GM23338 (cell line): Measurements from ENCODE around the gene KRT84. TPM values are rescaled to one million over a fixed set of nuclear protein-coding genes. Genes with fewer than 3 reads are reported as not detected.

Experiments used
- ATAC-seq: fragments of 200-7000 bp; cut with Tn5 transposase; 3 replicates; pipeline ENCODE4 v1.9.1; 2020
- DNase-seq: peaks from one replicate; pipeline ENCODE4 v3.0.0-alpha.2; 2015; ENCODE audit warnings: low spot score
- H2AFZ ChIP-seq: fragments of 200-600 bp; sonication (generic); 2 replicates; pipeline ENCODE4 v1.8.0; 2016; ENCODE audit warnings: antibody characterized with exemption, mild to moderate bottlenecking, moderate library complexity
- H3F3A ChIP-seq: fragments of 200-600 bp; sonication (generic); replicated peaks from 2 replicates; pipeline ENCODE4 v1.8.0; 2017; ENCODE audit warnings: antibody characterized with exemption, mixed run types, low read depth
- H3K27ac ChIP-seq: fragments of 200-600 bp; sonication (generic); 2 replicates; pipeline ENCODE4 v1.6.1; 2016; ENCODE audit warnings: low read depth
- H3K27me3 ChIP-seq: fragments of 200-600 bp; sonication (generic); 2 replicates; pipeline ENCODE4 v1.8.0; 2016; ENCODE audit warnings: mild to moderate bottlenecking, mixed run types, moderate library complexity; ENCODE audit not compliant: insufficient read depth
- H3K36me3 ChIP-seq: fragments of 200-600 bp; sonication (generic); 2 replicates; pipeline ENCODE4 v1.8.0; 2016; ENCODE audit warnings: mild to moderate bottlenecking; ENCODE audit not compliant: insufficient read depth
- H3K4me1 ChIP-seq: fragments of 200-600 bp; sonication (generic); 2 replicates; pipeline ENCODE4 v1.8.0; 2016; ENCODE audit warnings: mild to moderate bottlenecking, moderate library complexity; ENCODE audit not compliant: insufficient read depth
- H3K4me2 ChIP-seq: fragments of 200-600 bp; sonication (generic); 2 replicates; pipeline ENCODE4 v1.7.1; 2017; ENCODE audit warnings: mixed run types
- H3K4me3 ChIP-seq: fragments of 200-600 bp; sonication (generic); 2 replicates; pipeline ENCODE4 v1.6.1; 2016; ENCODE audit warnings: mixed run types
- H3K79me2 ChIP-seq: fragments of 200-600 bp; sonication (generic); replicated peaks from 2 replicates; pipeline ENCODE4 v1.8.0; 2017; ENCODE audit warnings: mild to moderate bottlenecking; ENCODE audit not compliant: insufficient read depth
- H3K9me2 ChIP-seq: fragments of 200-600 bp; sonication (generic); 2 replicates; pipeline ENCODE4 v1.8.0; 2017; ENCODE audit not compliant: insufficient read depth
- H4K20me1 ChIP-seq: fragments of 200-600 bp; sonication (generic); replicated peaks from 2 replicates; pipeline ENCODE4 v1.8.0; 2017; ENCODE audit warnings: mild to moderate bottlenecking; ENCODE audit not compliant: insufficient read depth
- H3K27ac Mint-ChIP-seq: 2 replicates; pipeline ENCODE4 v1.8.0; 2020; ENCODE audit warnings: inconsistent platforms, mild to moderate bottlenecking, moderate library complexity, mixed read lengths
- H3K27me3 Mint-ChIP-seq: 3 replicates; pipeline ENCODE4 v1.8.0; 2022; ENCODE audit warnings: low read depth, mild to moderate bottlenecking, moderate library complexity, mixed read lengths, inconsistent platforms; ENCODE audit not compliant: insufficient read depth, poor library complexity
- H3K36me3 Mint-ChIP-seq: 3 replicates; pipeline ENCODE4 v1.8.0; 2021; ENCODE audit warnings: low read depth, mild to moderate bottlenecking, inconsistent platforms, moderate library complexity, mixed read lengths
- H3K4me1 Mint-ChIP-seq: 3 replicates; pipeline ENCODE4 v1.8.0; 2020; ENCODE audit warnings: mild to moderate bottlenecking, inconsistent platforms, mixed read lengths
- H3K4me3 Mint-ChIP-seq: 3 replicates; pipeline ENCODE4 v1.8.0; 2021; ENCODE audit warnings: moderate library complexity, mild to moderate bottlenecking, inconsistent platforms, mixed read lengths
- H3K9me3 Mint-ChIP-seq: 3 replicates; pipeline ENCODE4 v1.8.0; 2020; ENCODE audit warnings: moderate library complexity, mild to moderate bottlenecking, inconsistent platforms, mixed read lengths
- CREB1 ChIP-seq: fragments of 250-450 bp; sonication (Bioruptor Pico); IDR thresholded peaks from 2 replicates; pipeline ENCODE4 v1.5.0; 2020; ENCODE audit warnings: low read depth, mild to moderate bottlenecking, moderate library complexity
- EZH2 ChIP-seq: fragments of 200-600 bp; sonication (generic); IDR thresholded peaks from one replicate; pipeline ENCODE4 v1.8.0; 2017; ENCODE audit warnings: antibody characterized with exemption, mild to moderate bottlenecking, low read depth; ENCODE audit not compliant: unreplicated experiment
- POLR2AphosphoS5 ChIP-seq: IDR thresholded peaks from 2 replicates; pipeline ENCODE4 v1.6.1; 2016; ENCODE audit warnings: antibody characterized with exemption, low read depth
- STAT1 ChIP-seq: IDR thresholded peaks from one replicate; pipeline ENCODE4 v1.6.1; 2016; ENCODE audit warnings: antibody characterized with exemption; ENCODE audit not compliant: unreplicated experiment
- ZNF331 ChIP-seq: fragments of 250-450 bp; sonication (Bioruptor Pico); IDR thresholded peaks from 2 replicates; pipeline ENCODE4 v1.5.0; 2020; ENCODE audit warnings: low read depth, mild to moderate bottlenecking, moderate library complexity
- polyA plus RNA-seq: library from polyadenylated mRNA; unstranded; fragments of >200 nt; fragmentation: Nextera tagmentation; extraction: Ambion mirVana; gene quantifications from 2 replicates; pipeline ENCODE4 v1.2.1, GENCODE V29; 2016
- total RNA-seq: library from RNA; depleted of rRNA; stranded (reverse); fragments of >200 nt; shearing (Covaris generic); gene quantifications from 2 replicates; pipeline ENCODE4 v1.2.3, GENCODE V29; 2014
- TF ChIP-seq, protein P1 (sequence below): fragments of 250-450 bp; sonication (Bioruptor Pico); IDR thresholded peaks from 2 replicates; pipeline ENCODE4 v1.5.0; 2020; ENCODE audit warnings: mild to moderate bottlenecking, moderate library complexity
- TF ChIP-seq, protein P2 (sequence below): IDR thresholded peaks from one replicate; pipeline ENCODE4 v1.6.1; 2018; ENCODE audit warnings: antibody characterized with exemption; ENCODE audit not compliant: unreplicated experiment

The KRT84 gene
- total and polyA plus RNA-seq, 2 experiments from 2014 or later, result not detected

DNA sequence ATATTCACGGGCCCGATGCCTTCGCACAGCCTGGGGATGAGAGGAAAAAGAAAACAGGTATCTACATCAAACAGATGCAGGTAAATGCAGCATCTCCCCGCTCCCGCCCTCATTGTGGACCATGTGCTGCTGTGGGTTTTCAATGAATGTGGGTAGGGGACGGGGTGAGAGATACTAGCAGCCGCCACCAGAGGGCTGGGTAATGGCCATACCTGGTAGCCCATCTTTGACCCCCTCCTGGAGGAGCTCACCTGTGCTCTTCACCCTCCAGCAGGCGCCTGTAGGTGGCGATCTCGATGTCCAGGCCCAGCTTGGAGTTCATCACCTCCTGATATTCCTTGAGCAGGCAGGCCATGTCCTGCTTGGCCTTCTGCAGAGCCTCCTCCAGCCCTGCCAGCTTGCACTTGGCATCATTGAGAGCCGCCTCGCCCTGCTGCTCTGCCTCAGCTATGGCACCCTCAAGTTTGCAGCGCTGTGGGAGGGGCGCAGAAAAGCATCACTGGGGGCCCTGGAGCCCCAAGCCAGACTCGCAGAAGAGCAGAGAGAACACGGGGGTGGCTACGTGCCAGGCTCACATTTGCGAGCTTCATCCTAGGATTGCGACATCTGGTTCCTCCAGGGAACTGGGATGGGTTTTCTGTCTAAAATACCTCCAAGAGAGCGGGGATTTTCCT, 10.4 kb upstream of the KRT84 start (continued):
- TF ChIP-seq, protein P1, sequence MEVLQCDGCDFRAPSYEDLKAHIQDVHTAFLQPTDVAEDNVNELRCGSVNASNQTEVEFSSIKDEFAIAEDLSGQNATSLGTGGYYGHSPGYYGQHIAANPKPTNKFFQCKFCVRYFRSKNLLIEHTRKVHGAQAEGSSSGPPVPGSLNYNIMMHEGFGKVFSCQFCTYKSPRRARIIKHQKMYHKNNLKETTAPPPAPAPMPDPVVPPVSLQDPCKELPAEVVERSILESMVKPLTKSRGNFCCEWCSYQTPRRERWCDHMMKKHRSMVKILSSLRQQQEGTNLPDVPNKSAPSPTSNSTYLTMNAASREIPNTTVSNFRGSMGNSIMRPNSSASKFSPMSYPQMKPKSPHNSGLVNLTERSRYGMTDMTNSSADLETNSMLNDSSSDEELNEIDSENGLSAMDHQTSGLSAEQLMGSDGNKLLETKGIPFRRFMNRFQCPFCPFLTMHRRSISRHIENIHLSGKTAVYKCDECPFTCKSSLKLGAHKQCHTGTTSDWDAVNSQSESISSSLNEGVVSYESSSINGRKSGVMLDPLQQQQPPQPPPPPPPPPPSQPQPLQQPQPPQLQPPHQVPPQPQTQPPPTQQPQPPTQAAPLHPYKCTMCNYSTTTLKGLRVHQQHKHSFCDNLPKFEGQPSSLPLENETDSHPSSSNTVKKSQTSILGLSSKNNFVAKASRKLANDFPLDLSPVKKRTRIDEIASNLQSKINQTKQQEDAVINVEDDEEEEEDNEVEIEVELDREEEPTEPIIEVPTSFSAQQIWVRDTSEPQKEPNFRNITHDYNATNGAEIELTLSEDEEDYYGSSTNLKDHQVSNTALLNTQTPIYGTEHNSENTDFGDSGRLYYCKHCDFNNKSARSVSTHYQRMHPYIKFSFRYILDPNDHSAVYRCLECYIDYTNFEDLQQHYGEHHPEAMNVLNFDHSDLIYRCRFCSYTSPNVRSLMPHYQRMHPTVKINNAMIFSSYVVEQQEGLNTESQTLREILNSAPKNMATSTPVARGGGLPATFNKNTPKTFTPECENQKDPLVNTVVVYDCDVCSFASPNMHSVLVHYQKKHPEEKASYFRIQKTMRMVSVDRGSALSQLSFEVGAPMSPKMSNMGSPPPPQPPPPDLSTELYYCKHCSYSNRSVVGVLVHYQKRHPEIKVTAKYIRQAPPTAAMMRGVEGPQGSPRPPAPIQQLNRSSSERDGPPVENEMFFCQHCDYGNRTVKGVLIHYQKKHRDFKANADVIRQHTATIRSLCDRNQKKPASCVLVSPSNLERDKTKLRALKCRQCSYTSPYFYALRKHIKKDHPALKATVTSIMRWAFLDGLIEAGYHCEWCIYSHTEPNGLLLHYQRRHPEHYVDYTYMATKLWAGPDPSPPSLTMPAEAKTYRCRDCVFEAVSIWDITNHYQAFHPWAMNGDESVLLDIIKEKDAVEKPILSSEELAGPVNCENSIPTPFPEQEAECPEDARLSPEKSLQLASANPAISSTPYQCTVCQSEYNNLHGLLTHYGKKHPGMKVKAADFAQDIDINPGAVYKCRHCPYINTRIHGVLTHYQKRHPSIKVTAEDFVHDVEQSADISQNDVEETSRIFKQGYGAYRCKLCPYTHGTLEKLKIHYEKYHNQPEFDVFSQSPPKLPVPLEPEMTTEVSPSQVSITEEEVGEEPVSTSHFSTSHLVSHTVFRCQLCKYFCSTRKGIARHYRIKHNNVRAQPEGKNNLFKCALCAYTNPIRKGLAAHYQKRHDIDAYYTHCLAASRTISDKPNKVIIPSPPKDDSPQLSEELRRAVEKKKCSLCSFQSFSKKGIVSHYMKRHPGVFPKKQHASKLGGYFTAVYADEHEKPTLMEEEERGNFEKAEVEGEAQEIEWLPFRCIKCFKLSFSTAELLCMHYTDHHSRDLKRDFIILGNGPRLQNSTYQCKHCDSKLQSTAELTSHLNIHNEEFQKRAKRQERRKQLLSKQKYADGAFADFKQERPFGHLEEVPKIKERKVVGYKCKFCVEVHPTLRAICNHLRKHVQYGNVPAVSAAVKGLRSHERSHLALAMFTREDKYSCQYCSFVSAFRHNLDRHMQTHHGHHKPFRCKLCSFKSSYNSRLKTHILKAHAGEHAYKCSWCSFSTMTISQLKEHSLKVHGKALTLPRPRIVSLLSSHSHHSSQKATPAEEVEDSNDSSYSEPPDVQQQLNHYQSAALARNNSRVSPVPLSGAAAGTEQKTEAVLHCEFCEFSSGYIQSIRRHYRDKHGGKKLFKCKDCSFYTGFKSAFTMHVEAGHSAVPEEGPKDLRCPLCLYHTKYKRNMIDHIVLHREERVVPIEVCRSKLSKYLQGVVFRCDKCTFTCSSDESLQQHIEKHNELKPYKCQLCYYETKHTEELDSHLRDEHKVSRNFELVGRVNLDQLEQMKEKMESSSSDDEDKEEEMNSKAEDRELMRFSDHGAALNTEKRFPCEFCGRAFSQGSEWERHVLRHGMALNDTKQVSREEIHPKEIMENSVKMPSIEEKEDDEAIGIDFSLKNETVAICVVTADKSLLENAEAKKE (CRISPR knock-in tag), result peak; percentile 77; the same call in 1 of the 2 replicates

DNA sequence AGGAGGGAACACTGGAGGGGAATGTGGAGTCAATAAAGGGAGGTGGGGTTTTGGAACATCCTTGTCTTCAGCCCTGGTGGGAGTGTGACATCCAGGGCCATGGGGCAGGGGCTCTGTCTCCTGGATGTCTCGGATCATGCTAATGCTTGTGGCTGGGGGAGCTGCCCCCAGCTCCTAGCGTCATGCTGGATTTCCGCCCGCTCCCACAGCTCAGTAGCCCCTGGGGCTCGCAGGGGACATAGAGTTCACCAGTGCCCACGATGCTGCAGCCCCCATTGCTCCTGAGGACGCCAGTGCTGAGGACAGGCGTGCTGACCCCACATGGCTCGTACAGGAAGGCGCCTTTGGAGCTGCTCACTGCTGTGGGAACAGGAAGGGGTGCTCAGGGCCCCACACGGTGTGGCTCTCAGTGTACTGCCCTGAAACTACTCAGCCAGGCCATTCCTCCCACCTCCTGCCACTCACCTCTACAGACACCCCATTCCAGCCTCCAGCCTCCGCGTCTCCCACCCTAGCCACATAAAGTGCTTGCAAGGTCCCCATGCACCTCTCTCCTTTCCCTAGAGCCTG, 9.5 kb upstream of the KRT84 start:
- Histone ChIP-seq H3K9me2 (no peaks in the 10 kb centered on the region), H3K27me3 (no peaks in the 10 kb centered on the region), H3K4me3 (no peak overlapping the region), H3K79me2 (no peaks in the 10 kb centered on the region), H3F3A (no peaks in the 10 kb centered on the region), H2AFZ (no peak overlapping the region), H3K36me3 (no peaks in the 10 kb centered on the region), H3K4me1 (no peaks in the 10 kb centered on the region), H3K4me2 (no peak overlapping the region), H3K27ac (no peak overlapping the region), H4K20me1 (no peaks in the 10 kb centered on the region)
- Mint-ChIP-seq H3K9me3 (no peaks in the 10 kb centered on the region; the same call in 1 of the 3 replicates), H3K4me3 (no peak overlapping the region), H3K36me3 (no peaks in the 10 kb centered on the region), H3K4me1 (peaks cover 2% of the 10 kb centered on the region), H3K27me3 (peaks cover 3% of the 10 kb centered on the region), H3K27ac (no peak overlapping the region)
- TF ChIP-seq STAT1 (no peak), CREB1 (CRISPR knock-in tag) (no peak), EZH2 (no peak), POLR2AphosphoS5 (no peak), ZNF331 (CRISPR knock-in tag) (no peak)
- TF ChIP-seq, protein P2, sequence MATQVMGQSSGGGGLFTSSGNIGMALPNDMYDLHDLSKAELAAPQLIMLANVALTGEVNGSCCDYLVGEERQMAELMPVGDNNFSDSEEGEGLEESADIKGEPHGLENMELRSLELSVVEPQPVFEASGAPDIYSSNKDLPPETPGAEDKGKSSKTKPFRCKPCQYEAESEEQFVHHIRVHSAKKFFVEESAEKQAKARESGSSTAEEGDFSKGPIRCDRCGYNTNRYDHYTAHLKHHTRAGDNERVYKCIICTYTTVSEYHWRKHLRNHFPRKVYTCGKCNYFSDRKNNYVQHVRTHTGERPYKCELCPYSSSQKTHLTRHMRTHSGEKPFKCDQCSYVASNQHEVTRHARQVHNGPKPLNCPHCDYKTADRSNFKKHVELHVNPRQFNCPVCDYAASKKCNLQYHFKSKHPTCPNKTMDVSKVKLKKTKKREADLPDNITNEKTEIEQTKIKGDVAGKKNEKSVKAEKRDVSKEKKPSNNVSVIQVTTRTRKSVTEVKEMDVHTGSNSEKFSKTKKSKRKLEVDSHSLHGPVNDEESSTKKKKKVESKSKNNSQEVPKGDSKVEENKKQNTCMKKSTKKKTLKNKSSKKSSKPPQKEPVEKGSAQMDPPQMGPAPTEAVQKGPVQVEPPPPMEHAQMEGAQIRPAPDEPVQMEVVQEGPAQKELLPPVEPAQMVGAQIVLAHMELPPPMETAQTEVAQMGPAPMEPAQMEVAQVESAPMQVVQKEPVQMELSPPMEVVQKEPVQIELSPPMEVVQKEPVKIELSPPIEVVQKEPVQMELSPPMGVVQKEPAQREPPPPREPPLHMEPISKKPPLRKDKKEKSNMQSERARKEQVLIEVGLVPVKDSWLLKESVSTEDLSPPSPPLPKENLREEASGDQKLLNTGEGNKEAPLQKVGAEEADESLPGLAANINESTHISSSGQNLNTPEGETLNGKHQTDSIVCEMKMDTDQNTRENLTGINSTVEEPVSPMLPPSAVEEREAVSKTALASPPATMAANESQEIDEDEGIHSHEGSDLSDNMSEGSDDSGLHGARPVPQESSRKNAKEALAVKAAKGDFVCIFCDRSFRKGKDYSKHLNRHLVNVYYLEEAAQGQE, result no peak
- DNase-seq, result no peak
- ATAC-seq, result no peak
